ENCODE measurements around the gene TMEM163.

DNA sequence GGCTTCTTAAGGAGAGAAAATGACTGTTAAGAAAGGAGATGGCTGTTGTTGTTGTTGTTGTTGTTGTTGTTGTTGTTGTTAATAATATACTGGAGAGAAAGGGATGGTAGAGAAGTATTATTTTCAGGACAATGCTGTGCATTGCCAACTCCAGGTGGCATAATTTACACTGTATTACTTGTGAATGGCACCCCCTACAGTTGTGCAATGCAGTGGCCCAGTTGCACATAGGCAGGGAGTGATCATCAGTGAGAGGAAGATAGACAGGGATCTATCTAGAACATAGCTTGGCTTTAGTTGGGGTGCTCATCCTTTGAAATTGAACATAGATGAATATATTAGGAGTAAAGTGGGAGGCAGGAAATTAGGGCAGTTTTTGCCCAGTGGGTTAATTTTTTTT lies 47.2 kb upstream of the TMEM163 start:
- TF ChIP-seq POLR2A (IDR thresholded peaks at IDR 0.05) (no peak), EP300 (IDR thresholded peaks at IDR 0.05) (no peak)
- TF ChIP-seq, protein P1, sequence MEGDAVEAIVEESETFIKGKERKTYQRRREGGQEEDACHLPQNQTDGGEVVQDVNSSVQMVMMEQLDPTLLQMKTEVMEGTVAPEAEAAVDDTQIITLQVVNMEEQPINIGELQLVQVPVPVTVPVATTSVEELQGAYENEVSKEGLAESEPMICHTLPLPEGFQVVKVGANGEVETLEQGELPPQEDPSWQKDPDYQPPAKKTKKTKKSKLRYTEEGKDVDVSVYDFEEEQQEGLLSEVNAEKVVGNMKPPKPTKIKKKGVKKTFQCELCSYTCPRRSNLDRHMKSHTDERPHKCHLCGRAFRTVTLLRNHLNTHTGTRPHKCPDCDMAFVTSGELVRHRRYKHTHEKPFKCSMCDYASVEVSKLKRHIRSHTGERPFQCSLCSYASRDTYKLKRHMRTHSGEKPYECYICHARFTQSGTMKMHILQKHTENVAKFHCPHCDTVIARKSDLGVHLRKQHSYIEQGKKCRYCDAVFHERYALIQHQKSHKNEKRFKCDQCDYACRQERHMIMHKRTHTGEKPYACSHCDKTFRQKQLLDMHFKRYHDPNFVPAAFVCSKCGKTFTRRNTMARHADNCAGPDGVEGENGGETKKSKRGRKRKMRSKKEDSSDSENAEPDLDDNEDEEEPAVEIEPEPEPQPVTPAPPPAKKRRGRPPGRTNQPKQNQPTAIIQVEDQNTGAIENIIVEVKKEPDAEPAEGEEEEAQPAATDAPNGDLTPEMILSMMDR (IDR thresholded peaks at IDR 0.05) = no peak

Measured in stomach (tissue), 4 donors.